Osteocyte (in vitro differentiated cells): ENCODE data around the gene OVOL2. TPM values are rescaled to one million over a fixed set of nuclear protein-coding genes. Genes with fewer than 3 reads are reported as not detected.

ENCODE experiments used
- DNase-seq: peaks from one replicate; pipeline ENCODE4 v3.0.0; 2021; ENCODE audit warnings: mixed read lengths; ENCODE audit not compliant: unreplicated experiment; ENCODE audit errors: extremely low spot score
- H3K27ac Mint-ChIP-seq: one replicate; pipeline ENCODE4 v1.8.0; 2021; ENCODE audit warnings: mild to moderate bottlenecking, mixed read lengths; ENCODE audit not compliant: unreplicated experiment
- H3K27me3 Mint-ChIP-seq: one replicate; pipeline ENCODE4 v1.8.0; 2021; ENCODE audit warnings: mixed read lengths; ENCODE audit not compliant: unreplicated experiment
- H3K36me3 Mint-ChIP-seq: one replicate; pipeline ENCODE4 v1.8.0; 2021; ENCODE audit warnings: mixed read lengths; ENCODE audit not compliant: unreplicated experiment
- H3K4me1 Mint-ChIP-seq: one replicate; pipeline ENCODE4 v1.8.0; 2021; ENCODE audit warnings: mixed read lengths; ENCODE audit not compliant: unreplicated experiment
- H3K4me3 Mint-ChIP-seq: one replicate; pipeline ENCODE4 v1.8.0; 2021; ENCODE audit warnings: mild to moderate bottlenecking, moderate library complexity, mixed read lengths; ENCODE audit not compliant: unreplicated experiment
- H3K9me3 Mint-ChIP-seq: one replicate; pipeline ENCODE4 v1.8.0; 2021; ENCODE audit warnings: mixed read lengths; ENCODE audit not compliant: unreplicated experiment
- CTCF ChIP-seq: fragments of 200-600 bp; sonication (generic); IDR thresholded peaks from 2 replicates; pipeline ENCODE4 v1.5.0; 2021; ENCODE audit warnings: antibody characterized with exemption, mild to moderate bottlenecking, moderate library complexity
- total RNA-seq: library from RNA; stranded (reverse); gene quantifications from 2 replicates; pipeline ENCODE4 v1.2.1, GENCODE V29; 2021

The OVOL2 gene
- total RNA-seq, 1 donor from 2014 or later, result not detected

DNA sequence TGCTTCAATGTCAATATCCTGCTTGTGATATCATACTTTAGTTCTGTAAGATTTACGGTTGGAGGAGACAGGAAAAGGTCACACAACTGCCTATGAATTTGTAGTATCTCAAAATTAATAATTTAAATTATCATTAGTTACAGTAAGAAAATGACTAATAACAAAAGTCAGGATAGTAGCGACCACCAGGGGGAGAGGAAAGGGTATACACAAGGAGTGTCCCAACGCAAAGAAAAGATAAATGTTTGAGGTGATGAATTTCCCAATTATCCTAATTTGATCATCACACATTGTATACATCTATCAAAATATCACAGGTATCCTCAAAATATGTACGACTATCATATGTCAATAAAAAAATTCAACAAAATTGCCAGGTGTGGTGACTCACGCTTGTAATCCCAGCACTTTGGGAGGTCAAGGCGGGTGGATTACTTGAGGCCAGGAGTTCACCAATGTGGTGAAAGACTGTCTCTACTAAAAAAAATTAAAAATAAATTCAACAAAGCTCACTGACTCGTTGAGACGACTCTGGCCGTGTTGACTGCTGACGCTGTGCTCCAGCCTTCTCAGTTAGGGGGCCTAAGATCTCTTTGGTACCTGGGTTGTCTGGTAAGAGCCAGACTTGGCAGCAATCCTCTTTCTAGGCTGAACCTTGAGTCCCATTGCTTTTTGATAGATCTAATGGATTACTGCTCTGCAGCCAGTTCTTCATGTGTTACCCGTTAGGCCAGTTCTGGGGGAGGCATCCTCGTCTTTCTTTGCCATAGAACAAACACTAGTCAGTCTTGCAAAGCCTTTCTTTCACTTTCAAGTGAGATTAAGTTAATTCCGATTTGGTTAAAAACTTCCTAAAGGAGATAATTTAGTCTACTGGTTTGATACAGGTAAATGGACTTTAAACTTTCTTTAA lies 9.0 kb upstream of the OVOL2 start:
- no peaks in the 10 kb centered on the region for H3K36me3 Mint-ChIP-seq
- DNase-seq, result no peak
- no peak overlapping the region for H3K27ac Mint-ChIP-seq
- H3K4me3 Mint-ChIP-seq, result no peak overlapping the region
- peaks cover 61% of the 10 kb centered on the region for H3K27me3 Mint-ChIP-seq
- H3K9me3 Mint-ChIP-seq, result no peaks in the 10 kb centered on the region
- peak; percentile 15 for TF ChIP-seq CTCF
- H3K4me1 Mint-ChIP-seq, result no peaks in the 10 kb centered on the region

GRCh38 chr20:18063676-18064075 lies 6.0 kb upstream of the OVOL2 start:
- no peak for TF ChIP-seq CTCF
- no peak overlapping the region for H3K27ac Mint-ChIP-seq
- H3K9me3 Mint-ChIP-seq, result no peaks in the 10 kb centered on the region
- no peak overlapping the region for H3K4me3 Mint-ChIP-seq
- no peak for DNase-seq
- peaks cover 77% of the 10 kb centered on the region for H3K27me3 Mint-ChIP-seq
- no peaks in the 10 kb centered on the region for H3K36me3 Mint-ChIP-seq
- peaks cover 2% of the 10 kb centered on the region for H3K4me1 Mint-ChIP-seq

DNA sequence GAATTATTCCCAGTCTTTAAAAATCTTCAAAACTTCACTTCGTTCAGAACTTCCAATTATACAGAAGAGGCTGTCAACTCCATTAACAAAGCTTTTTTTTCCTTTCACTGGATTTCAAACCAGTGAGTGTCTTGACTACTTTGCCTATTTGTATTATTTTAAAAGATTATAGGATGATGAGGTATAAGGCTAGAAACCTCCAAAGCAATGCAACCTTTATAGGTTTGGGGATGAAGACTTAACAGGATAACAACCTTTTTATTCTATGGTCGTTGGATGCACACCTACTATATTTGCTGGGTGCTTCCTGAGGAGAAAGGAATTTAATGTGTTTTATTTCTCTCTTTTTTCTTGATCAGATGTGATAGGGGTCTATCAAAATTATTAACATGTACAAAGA lies 1.9 kb upstream of the OVOL2 start:
- Mint-ChIP-seq H3K27me3 (peaks cover 78% of the 10 kb centered on the region), H3K27ac (no peak overlapping the region), H3K36me3 (no peaks in the 10 kb centered on the region), H3K4me3 (no peak overlapping the region), H3K4me1 (peaks cover 15% of the 10 kb centered on the region), H3K9me3 (no peaks in the 10 kb centered on the region)
- no peak for TF ChIP-seq CTCF
- DNase-seq, result no peak

DNA sequence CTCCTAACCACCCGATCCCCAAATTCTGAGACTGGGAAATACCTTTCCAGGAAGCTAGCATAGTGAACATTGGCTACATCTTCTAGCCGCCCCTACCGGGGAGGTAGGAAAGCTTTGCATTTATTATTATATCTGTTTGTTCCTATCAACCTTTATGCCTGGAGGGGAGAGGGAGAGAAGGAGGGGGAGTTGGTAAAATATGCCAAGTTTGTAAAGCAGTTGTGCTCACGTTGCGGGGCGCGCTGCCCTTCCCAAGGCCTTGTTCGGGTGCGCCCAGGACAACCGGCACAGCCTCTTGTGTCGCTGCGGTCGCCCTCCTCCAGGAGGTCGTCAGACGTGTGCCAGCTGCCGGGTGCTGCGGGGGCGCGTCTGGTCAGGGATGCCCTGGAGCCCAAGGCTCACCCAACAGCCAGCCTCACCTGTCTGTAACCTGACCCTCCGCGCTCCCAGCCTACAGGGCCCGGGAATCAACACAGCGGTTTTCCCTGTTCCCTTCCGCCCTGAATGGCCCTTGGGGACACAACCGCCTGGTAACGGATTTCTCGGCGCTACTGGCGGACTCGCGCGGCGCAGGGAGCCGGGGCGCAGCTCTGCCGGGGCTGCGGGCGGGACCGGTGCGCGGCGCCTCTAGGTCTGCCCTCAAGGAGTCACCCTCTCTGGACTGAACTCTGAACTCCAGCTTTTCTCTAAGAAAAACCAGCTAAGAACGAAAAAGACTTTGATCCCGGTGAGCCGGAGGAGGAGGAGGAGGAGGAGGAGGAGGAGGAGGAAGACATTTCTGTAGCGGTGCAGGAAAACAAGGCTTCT lies 1.1 kb upstream of the OVOL2 start:
- no peak overlapping the region for H3K27ac Mint-ChIP-seq
- H3K27me3 Mint-ChIP-seq, result peaks cover 78% of the 10 kb centered on the region

More for the DNA sequence above, 1.1 kb upstream of the OVOL2 start:
- Mint-ChIP-seq H3K4me3 (peak overlapping the region; percentile 32), H3K36me3 (no peaks in the 10 kb centered on the region), H3K4me1 (peaks cover 15% of the 10 kb centered on the region), H3K9me3 (no peaks in the 10 kb centered on the region)
- no peak for DNase-seq
- no peak for TF ChIP-seq CTCF
